ENCODE data around the gene CNTN4.

Gene CNTN4

GRCh38 chr3:2261747-2262146 lies 163.1 kb downstream of the CNTN4 start:
- DNase-seq (ENCODE audit: low read depth in 2 of 2): no peak

- DNase-seq (ENCODE audit: low read depth in 2 of 2): no peak
Observed at GRCh38 chr3:2262204-2262603, 163.5 kb downstream of the CNTN4 start.

- DNase-seq (ENCODE audit: low read depth in 2 of 2): no peak
Observed at GRCh38 chr3:2266606-2267005, 167.9 kb downstream of the CNTN4 start.

GRCh38 chr3:2268779-2269178 lies 170.1 kb downstream of the CNTN4 start:
- no peak for DNase-seq (ENCODE audit: low read depth in 2 of 2)

GRCh38 chr3:2274526-2274925 lies 175.9 kb downstream of the CNTN4 start:
- no peak for DNase-seq (ENCODE audit: low read depth in 2 of 2)

- DNase-seq (ENCODE audit: low read depth in 2 of 2): no peak
Observed at GRCh38 chr3:2283818-2284217, 185.2 kb downstream of the CNTN4 start.

- no peak for DNase-seq (ENCODE audit: low read depth in 2 of 2)
Observed at GRCh38 chr3:2300938-2301337, 202.3 kb downstream of the CNTN4 start.

GRCh38 chr3:2301361-2301760 lies 202.7 kb downstream of the CNTN4 start:
- DNase-seq (ENCODE audit: low read depth in 2 of 2): no peak

- no peak for DNase-seq (ENCODE audit: low read depth in 2 of 2)
Observed at GRCh38 chr3:2303566-2303965, 204.9 kb downstream of the CNTN4 start.

- DNase-seq (ENCODE audit: low read depth in 2 of 2): no peak
Observed at GRCh38 chr3:2311022-2311421, 212.4 kb downstream of the CNTN4 start.

- no peak for DNase-seq (ENCODE audit: low read depth in 2 of 2)
Observed at GRCh38 chr3:2317521-2317920, 218.9 kb downstream of the CNTN4 start.

GRCh38 chr3:2334921-2335320 lies 236.3 kb downstream of the CNTN4 start:
- no peak for DNase-seq (ENCODE audit: low read depth in 2 of 2)

- DNase-seq (ENCODE audit: low read depth in 2 of 2): no peak
Observed at GRCh38 chr3:2343031-2343682, 244.5 kb downstream of the CNTN4 start.

- no peak for DNase-seq (ENCODE audit: low read depth in 2 of 2)
Observed at GRCh38 chr3:2352134-2352762, 253.6 kb downstream of the CNTN4 start.

- DNase-seq (ENCODE audit: low read depth in 2 of 2): no peak
Observed at GRCh38 chr3:2354702-2355101, 256.0 kb downstream of the CNTN4 start.

GRCh38 chr3:2356298-2356950 lies 257.8 kb downstream of the CNTN4 start:
- DNase-seq (ENCODE audit: low read depth in 2 of 2): no peak

- no peak for DNase-seq (ENCODE audit: low read depth in 2 of 2)
Observed at GRCh38 chr3:2360815-2361214, 262.1 kb downstream of the CNTN4 start.

GRCh38 chr3:2362122-2362521 lies 263.5 kb downstream of the CNTN4 start:
- DNase-seq (ENCODE audit: low read depth in 2 of 2): no peak

- DNase-seq (ENCODE audit: low read depth in 2 of 2): no peak
Observed at GRCh38 chr3:2363854-2364253, 265.2 kb downstream of the CNTN4 start.

- no peak for DNase-seq (ENCODE audit: low read depth in 2 of 2)
Observed at GRCh38 chr3:2370317-2370716, 271.7 kb downstream of the CNTN4 start.

- DNase-seq (ENCODE audit: low read depth in 2 of 2): no peak
Observed at GRCh38 chr3:2372306-2372705, 273.6 kb downstream of the CNTN4 start.

GRCh38 chr3:2375376-2375775 lies 276.7 kb downstream of the CNTN4 start:
- DNase-seq (ENCODE audit: low read depth in 2 of 2): no peak

- DNase-seq (ENCODE audit: low read depth in 2 of 2): no peak
Observed at GRCh38 chr3:2377281-2377680, 278.6 kb downstream of the CNTN4 start.
